NCI-H524 treated with DMSO at 0.1 percent for 48 hours (cell line): Measurements from ENCODE around the gene TMPRSS11A.

ENCODE experiments used
- DNase-seq: peaks from one replicate; lab custom pipeline; 2025; lab: John Stamatoyannopoulos, UW

Gene TMPRSS11A

DNA sequence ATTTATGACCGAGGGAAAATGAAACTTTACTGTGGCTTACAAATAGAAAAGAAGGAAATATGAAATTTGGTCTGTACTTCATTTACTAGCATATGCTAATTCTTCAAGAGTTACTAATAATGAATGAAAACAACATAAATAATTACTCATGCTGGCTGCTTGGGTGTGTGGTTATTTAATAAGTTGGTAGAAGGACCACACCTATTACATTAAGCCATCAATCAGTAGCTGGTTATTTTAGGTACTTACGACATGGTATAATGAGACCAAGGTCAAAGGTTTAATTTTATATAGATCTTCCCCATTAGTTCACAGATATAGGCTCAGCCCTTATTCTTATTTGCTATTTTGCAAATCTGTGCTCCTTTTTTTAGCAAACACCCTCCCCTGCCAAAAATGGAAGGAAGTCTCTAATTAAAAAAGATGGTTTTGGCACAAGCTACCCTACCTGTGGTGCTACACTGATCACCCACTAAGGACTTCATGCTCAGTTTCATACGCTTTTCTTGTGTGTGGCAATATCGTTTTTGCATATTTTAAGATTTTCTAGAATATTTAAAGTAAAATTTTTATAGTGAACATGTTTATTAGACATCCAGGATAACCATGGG, 93.6 kb downstream of the TMPRSS11A start:
- no peak for DNase-seq

DNA sequence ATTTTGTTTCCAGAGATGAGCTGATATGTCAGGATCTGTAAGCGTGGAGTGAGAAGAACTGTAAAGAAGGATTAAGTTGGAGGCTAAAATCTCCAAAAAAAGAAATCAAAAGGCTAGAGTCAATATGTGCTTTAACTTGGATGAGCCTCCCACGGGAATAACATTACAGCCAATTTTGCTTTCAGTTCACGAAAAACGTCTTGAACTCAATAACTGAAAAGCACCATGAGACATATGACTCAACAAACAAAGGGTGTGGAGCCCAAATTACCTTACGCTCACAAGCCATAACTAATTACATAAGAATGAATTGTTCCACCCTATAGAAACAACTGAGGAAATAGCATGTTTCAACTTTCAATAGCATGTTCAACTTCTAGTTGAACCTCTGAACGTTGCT, 101.8 kb downstream of the TMPRSS11A start:
- no peak for DNase-seq
